PC-9 (cell line): ENCODE data around the gene TMEM176A. TPM values are rescaled to one million over a fixed set of nuclear protein-coding genes. Genes with fewer than 3 reads are reported as not detected.

ENCODE experiments used
- BruUV-seq: library from RNA; stranded (reverse); fragments of 400-500 nt; replicated peaks from 2 replicates; lab custom pipeline; 2021; lab: Mats Ljungman, UMichigan
- CTCF ChIA-PET: fragments of 300-600 bp; sonication (Branson Sonifier 250); formaldehyde crosslinking; loops from one replicate; lab custom pipeline; 2022; ENCODE audit warnings: antibody characterized with exemption; lab: Charles Lee
- POLR2A ChIA-PET: fragments of 300-600 bp; sonication (Branson Sonifier 250); formaldehyde crosslinking; loops from one replicate; lab custom pipeline; 2022; ENCODE audit warnings: antibody characterized with exemption; ENCODE audit not compliant: unreplicated experiment; lab: Charles Lee
- DNase-seq, 2 experiments: peaks; one replicate each; pipeline versions ENCODE4 v3.0.0 to v3.0.0-alpha.2; 2015 to 2022; ENCODE audit warnings: mixed read lengths in 1 of 2
- H2AFZ ChIP-seq: fragments of 200-600 bp; sonication (generic); 2 replicates; pipeline ENCODE4 v1.8.1; 2017; ENCODE audit warnings: antibody characterized with exemption
- H3F3A ChIP-seq: fragments of 200-600 bp; sonication (generic); 2 replicates; pipeline ENCODE4 v1.8.1; 2017; ENCODE audit warnings: antibody characterized with exemption, mild to moderate bottlenecking, low read depth; ENCODE audit not compliant: insufficient read depth
- H3K27ac ChIP-seq: fragments of 200-600 bp; sonication (generic); 2 replicates; pipeline ENCODE4 v1.6.1; 2016; ENCODE audit warnings: mixed run types
- H3K27me3 ChIP-seq: fragments of 200-600 bp; sonication (generic); 2 replicates; pipeline ENCODE4 v1.6.1; 2016; ENCODE audit warnings: low read depth, mixed run types; ENCODE audit not compliant: insufficient read depth
- H3K36me3 ChIP-seq: fragments of 200-600 bp; sonication (generic); 2 replicates; pipeline ENCODE4 v1.6.1; 2016; ENCODE audit warnings: low read depth, mixed run types
- H3K4me1 ChIP-seq: fragments of 200-600 bp; sonication (generic); replicated peaks from 2 replicates; pipeline ENCODE4 v1.6.1; 2016; ENCODE audit warnings: mixed run types; ENCODE audit not compliant: insufficient read depth
- H3K4me2 ChIP-seq: fragments of 200-600 bp; sonication (generic); 2 replicates; pipeline ENCODE4 v1.6.1; 2017; ENCODE audit warnings: mixed run types
- H3K4me3 ChIP-seq: fragments of 200-600 bp; sonication (generic); 2 replicates; pipeline ENCODE4 v1.6.1; 2016; ENCODE audit warnings: mixed run types
- H3K79me2 ChIP-seq: fragments of 200-600 bp; sonication (generic); 2 replicates; pipeline ENCODE4 v1.6.1; 2017; ENCODE audit warnings: low read depth, mixed run types
- H3K9me2 ChIP-seq: fragments of 200-600 bp; sonication (generic); 2 replicates; pipeline ENCODE4 v1.8.1; 2017; ENCODE audit warnings: mild to moderate bottlenecking; ENCODE audit not compliant: insufficient read depth
- H3K9me3 ChIP-seq: fragments of 200-600 bp; sonication (generic); 2 replicates; pipeline ENCODE4 v1.8.1; 2016; ENCODE audit warnings: low read depth; ENCODE audit not compliant: insufficient read depth
- H4K20me1 ChIP-seq: fragments of 200-600 bp; sonication (generic); 2 replicates; pipeline ENCODE4 v1.8.1; 2017; ENCODE audit not compliant: insufficient read depth
- EZH2 ChIP-seq: fragments of 200-600 bp; sonication (generic); IDR thresholded peaks from 2 replicates; pipeline ENCODE4 v1.8.0; 2017; ENCODE audit warnings: antibody characterized with exemption, low read depth
- intact Hi-C: fragments of 100-400 bp; cut with micrococcal nuclease; formaldehyde crosslinking; loops from one replicate; pipeline ENCODE4 v1.10.0; 2022; ENCODE audit not compliant: unreplicated experiment
- total RNA-seq: library from RNA; stranded (reverse); gene quantifications from 2 replicates; pipeline ENCODE4 v1.2.3, GENCODE V29; 2021
- TF ChIP-seq, protein P1 (sequence below): fragments of 200-600 bp; sonication (generic); conservative IDR thresholded peaks from 2 replicates; pipeline ENCODE4 v1.6.1; 2017; ENCODE audit warnings: mixed run types, antibody characterized with exemption, mild to moderate bottlenecking, moderate library complexity

Gene TMEM176A
- total RNA-seq, 1 experiment from 2014 or later: not detected

DNA sequence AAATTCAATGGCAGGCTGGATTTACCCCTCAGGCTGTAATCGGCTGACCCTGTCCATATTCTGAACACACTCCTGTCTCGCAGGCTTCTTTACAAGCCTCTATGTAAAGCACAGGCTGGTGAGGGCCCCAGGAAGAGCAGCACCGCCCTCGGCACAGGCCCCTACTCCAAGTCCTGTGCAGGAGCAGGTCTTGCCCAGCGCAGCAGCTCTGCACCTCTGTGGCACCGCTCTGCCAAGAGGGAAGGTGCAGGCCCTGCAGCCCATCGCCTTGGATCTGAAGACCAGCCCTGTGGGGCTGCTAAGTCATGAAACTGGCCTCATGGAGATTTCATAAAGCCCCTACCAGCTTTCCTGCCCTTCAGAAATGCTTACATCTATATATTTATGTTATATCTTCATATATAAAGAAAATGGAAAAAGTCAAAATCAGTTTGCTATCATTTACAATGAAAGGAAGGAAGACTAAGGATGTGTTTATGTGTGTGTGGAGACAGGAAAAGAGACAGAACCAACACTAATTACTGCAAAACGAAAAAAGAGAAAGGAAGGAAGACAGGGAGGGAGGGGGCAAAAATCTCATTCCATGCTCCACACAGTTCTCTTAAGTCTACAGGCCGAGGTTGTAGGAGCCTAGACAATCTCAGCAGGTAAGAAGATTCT lies 10.0 kb upstream of the TMEM176A start:
- H3K79me2 ChIP-seq: no peaks in the 10 kb centered on the region
- H3K4me3 ChIP-seq: no peak overlapping the region
- H3K36me3 ChIP-seq: no peaks in the 10 kb centered on the region
- H3K27ac ChIP-seq: no peak overlapping the region
- ChIA-PET POLR2A (no interaction called here), CTCF (no interaction called here)
- no peaks in the 10 kb centered on the region for H4K20me1 ChIP-seq
- no peak overlapping the region for H2AFZ ChIP-seq
- no TSS peak for BruUV-seq
- H3F3A ChIP-seq: no peaks in the 10 kb centered on the region
- no peaks in the 10 kb centered on the region for H3K4me1 ChIP-seq
- TF ChIP-seq, protein P1, sequence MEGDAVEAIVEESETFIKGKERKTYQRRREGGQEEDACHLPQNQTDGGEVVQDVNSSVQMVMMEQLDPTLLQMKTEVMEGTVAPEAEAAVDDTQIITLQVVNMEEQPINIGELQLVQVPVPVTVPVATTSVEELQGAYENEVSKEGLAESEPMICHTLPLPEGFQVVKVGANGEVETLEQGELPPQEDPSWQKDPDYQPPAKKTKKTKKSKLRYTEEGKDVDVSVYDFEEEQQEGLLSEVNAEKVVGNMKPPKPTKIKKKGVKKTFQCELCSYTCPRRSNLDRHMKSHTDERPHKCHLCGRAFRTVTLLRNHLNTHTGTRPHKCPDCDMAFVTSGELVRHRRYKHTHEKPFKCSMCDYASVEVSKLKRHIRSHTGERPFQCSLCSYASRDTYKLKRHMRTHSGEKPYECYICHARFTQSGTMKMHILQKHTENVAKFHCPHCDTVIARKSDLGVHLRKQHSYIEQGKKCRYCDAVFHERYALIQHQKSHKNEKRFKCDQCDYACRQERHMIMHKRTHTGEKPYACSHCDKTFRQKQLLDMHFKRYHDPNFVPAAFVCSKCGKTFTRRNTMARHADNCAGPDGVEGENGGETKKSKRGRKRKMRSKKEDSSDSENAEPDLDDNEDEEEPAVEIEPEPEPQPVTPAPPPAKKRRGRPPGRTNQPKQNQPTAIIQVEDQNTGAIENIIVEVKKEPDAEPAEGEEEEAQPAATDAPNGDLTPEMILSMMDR: no peak
- TF ChIP-seq EZH2: no peak
- no peak overlapping the region for H3K4me2 ChIP-seq
- no peak for DNase-seq
- intact Hi-C loops: no loop called here
- H3K9me3 ChIP-seq: no peaks in the 10 kb centered on the region
- no peaks in the 10 kb centered on the region for H3K9me2 ChIP-seq
- H3K27me3 ChIP-seq: peaks cover 100% of the 10 kb centered on the region

DNA sequence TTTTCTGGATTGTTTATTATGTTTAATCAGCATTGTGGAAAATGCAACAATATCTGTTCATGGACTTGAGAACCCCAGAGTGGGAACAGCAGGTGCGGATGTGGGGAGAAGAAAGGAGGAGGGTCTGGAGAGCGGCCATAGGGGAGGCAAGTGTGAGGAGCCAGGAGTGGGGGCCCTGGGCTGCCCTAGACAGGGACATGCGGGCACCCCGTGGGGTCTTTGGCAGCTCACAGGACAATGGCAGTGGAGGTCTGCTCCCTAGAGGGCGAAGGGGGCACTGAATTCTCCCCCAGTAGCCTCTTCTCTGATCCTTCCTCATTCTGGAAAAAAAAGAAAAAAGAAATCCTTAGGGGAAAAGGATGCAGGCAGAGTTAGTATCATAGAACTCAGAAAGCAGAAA lies 9.3 kb upstream of the TMEM176A start:
- no peak for DNase-seq
- H3K4me1 ChIP-seq: no peaks in the 10 kb centered on the region
- ChIA-PET CTCF (no interaction called here), POLR2A (no interaction called here)
- no peaks in the 10 kb centered on the region for H4K20me1 ChIP-seq
- TF ChIP-seq EZH2: no peak
- no peak overlapping the region for H2AFZ ChIP-seq
- H3K27ac ChIP-seq: no peak overlapping the region
- no peaks in the 10 kb centered on the region for H3K9me3 ChIP-seq
- H3K4me2 ChIP-seq: no peak overlapping the region
- no peaks in the 10 kb centered on the region for H3K36me3 ChIP-seq
- H3F3A ChIP-seq: no peaks in the 10 kb centered on the region
- no peaks in the 10 kb centered on the region for H3K9me2 ChIP-seq
- H3K4me3 ChIP-seq: no peak overlapping the region
- H3K79me2 ChIP-seq: no peaks in the 10 kb centered on the region
- intact Hi-C loops: no loop called here
- BruUV-seq: no TSS peak
- H3K27me3 ChIP-seq: peaks cover 100% of the 10 kb centered on the region

DNA sequence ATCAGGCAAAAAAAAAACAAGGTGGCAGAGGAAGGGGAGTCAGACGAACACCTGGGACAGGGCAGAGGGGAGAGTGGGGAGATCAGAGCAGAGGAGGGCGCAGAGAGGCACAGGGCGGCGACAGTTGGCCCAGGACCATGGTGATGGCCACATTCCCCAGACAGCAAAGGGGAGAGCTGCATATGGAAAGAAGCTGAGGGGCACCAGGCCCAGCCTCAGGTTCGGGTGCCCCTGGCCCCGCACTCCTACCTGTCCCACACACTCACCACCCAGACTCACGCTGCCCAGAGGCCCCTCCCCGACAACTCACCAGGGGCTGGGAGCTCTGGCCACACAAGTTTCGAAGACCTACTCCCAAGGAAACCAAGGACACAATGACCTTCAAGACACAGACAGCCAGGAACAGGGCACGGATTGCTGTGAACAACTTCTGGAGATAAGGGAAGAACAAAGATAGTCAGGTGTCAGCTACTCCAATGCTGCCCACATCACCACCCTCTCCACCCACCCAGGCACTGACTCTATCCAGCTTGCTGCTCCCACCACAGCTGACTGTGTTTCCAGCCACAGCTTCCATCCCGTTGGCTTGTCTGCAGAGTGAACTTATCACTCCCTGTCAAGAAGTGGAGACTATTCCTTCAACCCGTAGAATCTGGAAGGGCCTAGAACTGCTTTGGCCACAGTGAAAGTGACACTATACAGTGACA lies 8.7 kb upstream of the TMEM176A start:
- BruUV-seq: no TSS peak
- POLR2A ChIA-PET: no interaction called here
- Histone ChIP-seq H3K79me2 (no peaks in the 10 kb centered on the region), H3K36me3 (no peaks in the 10 kb centered on the region), H3F3A (no peaks in the 10 kb centered on the region), H3K9me2 (no peaks in the 10 kb centered on the region), H3K4me2 (no peak overlapping the region), H3K4me1 (no peaks in the 10 kb centered on the region), H3K27me3 (peaks cover 100% of the 10 kb centered on the region), H2AFZ (no peak overlapping the region), H4K20me1 (no peaks in the 10 kb centered on the region), H3K4me3 (no peak overlapping the region), H3K27ac (no peak overlapping the region), H3K9me3 (no peaks in the 10 kb centered on the region)
- CTCF ChIA-PET: interaction anchor here (0.6 kb wide), 1 partner anchor 518 kb away, joined by 3 read pairs; no protein-coding TSS in a partner anchor
- intact Hi-C loops: no loop called here
- TF ChIP-seq, protein P1: no peak
- TF ChIP-seq EZH2: no peak
- DNase-seq: no peak
